ENCODE measurements around the gene PPFIA1.

GRCh38 chr11:70225681-70226177 lies 44.8 kb upstream of the PPFIA1 start:
- TF ChIP-seq CTCF (IDR thresholded peaks at IDR 0.05), result no peak
- TF ChIP-seq POLR2A (IDR thresholded peaks at IDR 0.05), result no peak
- TF ChIP-seq EP300 (IDR thresholded peaks at IDR 0.05), result no peak
